Ishikawa (cell line): ENCODE measurements around the gene OR12D2.

Experiments used
- CEBPB ChIP-seq: IDR thresholded peaks from 2 replicates; pipeline ENCODE4 v1.6.1; 2012
- CREB1 ChIP-seq: IDR thresholded peaks from 2 replicates; pipeline ENCODE4 v1.6.1; 2012; ENCODE audit warnings: low read depth
- EGR1 ChIP-seq: IDR thresholded peaks from 2 replicates; pipeline ENCODE4 v1.6.1; 2012
- EP300 ChIP-seq: IDR thresholded peaks from 2 replicates; pipeline ENCODE4 v1.6.1; 2012; ENCODE audit warnings: borderline replicate concordance
- FOXM1 ChIP-seq: IDR thresholded peaks from 2 replicates; pipeline ENCODE4 v1.6.1; 2012; ENCODE audit warnings: low read depth, borderline replicate concordance
- NFIC ChIP-seq: IDR thresholded peaks from 2 replicates; pipeline ENCODE4 v1.6.1; 2012
- RAD21 ChIP-seq: IDR thresholded peaks from 2 replicates; pipeline ENCODE4 v1.6.1; 2012; ENCODE audit warnings: low read depth
- TAF1 ChIP-seq: IDR thresholded peaks from 2 replicates; pipeline ENCODE4 v1.6.1; 2012; ENCODE audit warnings: low read depth, mild to moderate bottlenecking
- TCF12 ChIP-seq: IDR thresholded peaks from 2 replicates; pipeline ENCODE4 v1.6.1; 2012; ENCODE audit warnings: low read depth
- TEAD4 ChIP-seq: IDR thresholded peaks from 2 replicates; pipeline ENCODE4 v1.6.1; 2012
- YY1 ChIP-seq: IDR thresholded peaks from 2 replicates; pipeline ENCODE4 v1.6.1; 2012; ENCODE audit warnings: low read depth
- ZBTB7A ChIP-seq: IDR thresholded peaks from 2 replicates; pipeline ENCODE4 v1.6.1; 2012; ENCODE audit warnings: low read depth
- TF ChIP-seq, protein P1 (sequence below): IDR thresholded peaks from 2 replicates; pipeline ENCODE4 v1.6.1; 2012; ENCODE audit warnings: low read depth, mild to moderate bottlenecking
- TF ChIP-seq, protein P2 (sequence below): IDR thresholded peaks from 2 replicates; pipeline ENCODE4 v1.6.1; 2012
- TF ChIP-seq, protein P3 (sequence below): IDR thresholded peaks from 2 replicates; pipeline ENCODE4 v1.6.1; 2012

OR12D2 gene

DNA sequence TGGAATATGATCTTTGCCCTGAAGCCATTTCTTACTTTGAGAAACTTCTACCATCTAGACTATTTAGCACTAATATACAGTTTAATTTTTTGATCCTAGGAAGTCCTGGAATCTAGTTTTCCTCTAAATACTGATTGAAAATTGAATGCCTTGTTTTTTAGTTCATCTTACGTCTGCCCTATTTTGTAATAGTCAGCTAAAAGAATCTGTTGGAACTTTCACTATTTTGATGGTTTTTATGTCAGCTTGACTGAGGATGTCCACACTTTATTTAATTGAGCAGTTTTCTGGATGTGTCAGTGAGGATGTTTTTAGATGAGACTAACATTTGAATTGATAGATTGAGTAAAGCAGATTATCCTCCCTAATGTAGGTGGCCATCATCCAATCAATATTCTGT, 8.4 kb downstream of the OR12D2 start:
- TF ChIP-seq, protein P1, sequence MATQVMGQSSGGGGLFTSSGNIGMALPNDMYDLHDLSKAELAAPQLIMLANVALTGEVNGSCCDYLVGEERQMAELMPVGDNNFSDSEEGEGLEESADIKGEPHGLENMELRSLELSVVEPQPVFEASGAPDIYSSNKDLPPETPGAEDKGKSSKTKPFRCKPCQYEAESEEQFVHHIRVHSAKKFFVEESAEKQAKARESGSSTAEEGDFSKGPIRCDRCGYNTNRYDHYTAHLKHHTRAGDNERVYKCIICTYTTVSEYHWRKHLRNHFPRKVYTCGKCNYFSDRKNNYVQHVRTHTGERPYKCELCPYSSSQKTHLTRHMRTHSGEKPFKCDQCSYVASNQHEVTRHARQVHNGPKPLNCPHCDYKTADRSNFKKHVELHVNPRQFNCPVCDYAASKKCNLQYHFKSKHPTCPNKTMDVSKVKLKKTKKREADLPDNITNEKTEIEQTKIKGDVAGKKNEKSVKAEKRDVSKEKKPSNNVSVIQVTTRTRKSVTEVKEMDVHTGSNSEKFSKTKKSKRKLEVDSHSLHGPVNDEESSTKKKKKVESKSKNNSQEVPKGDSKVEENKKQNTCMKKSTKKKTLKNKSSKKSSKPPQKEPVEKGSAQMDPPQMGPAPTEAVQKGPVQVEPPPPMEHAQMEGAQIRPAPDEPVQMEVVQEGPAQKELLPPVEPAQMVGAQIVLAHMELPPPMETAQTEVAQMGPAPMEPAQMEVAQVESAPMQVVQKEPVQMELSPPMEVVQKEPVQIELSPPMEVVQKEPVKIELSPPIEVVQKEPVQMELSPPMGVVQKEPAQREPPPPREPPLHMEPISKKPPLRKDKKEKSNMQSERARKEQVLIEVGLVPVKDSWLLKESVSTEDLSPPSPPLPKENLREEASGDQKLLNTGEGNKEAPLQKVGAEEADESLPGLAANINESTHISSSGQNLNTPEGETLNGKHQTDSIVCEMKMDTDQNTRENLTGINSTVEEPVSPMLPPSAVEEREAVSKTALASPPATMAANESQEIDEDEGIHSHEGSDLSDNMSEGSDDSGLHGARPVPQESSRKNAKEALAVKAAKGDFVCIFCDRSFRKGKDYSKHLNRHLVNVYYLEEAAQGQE: no peak
- TF ChIP-seq FOXM1 (no peak), TEAD4 (no peak), CREB1 (no peak), RAD21 (no peak), NFIC (no peak), TAF1 (no peak), EGR1 (no peak), YY1 (no peak), EP300 (no peak), CEBPB (no peak), TCF12 (no peak), ZBTB7A (no peak)
- TF ChIP-seq, protein P2, sequence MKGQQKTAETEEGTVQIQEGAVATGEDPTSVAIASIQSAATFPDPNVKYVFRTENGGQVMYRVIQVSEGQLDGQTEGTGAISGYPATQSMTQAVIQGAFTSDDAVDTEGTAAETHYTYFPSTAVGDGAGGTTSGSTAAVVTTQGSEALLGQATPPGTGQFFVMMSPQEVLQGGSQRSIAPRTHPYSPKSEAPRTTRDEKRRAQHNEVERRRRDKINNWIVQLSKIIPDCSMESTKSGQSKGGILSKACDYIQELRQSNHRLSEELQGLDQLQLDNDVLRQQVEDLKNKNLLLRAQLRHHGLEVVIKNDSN: no peak
- TF ChIP-seq, protein P3, sequence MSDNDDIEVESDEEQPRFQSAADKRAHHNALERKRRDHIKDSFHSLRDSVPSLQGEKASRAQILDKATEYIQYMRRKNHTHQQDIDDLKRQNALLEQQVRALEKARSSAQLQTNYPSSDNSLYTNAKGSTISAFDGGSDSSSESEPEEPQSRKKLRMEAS: no peak

DNA sequence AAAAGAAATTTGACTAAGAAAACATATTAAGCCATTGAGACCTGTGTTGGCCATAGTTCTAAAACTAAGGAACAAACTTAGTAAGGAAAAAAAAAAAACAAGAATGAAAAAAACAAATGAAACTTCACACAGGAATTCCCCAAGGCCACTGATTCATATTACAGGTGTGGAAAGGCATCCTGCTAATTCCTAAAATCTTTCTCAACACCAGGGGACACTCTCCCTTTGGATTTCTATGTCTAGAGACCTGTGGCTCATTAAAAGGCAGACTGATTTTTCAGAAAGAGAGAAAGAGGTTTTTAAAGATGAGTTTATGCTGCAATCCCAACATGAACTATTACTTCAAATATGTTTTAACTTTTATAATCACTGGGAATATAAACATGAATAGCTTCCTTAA, 19.2 kb downstream of the OR12D2 start, which contains the start of gene OR12D1:
OR12D1 (plus strand) TSS at position 341 of the 400 bp plus-strand sequence.
- TF ChIP-seq NFIC: no peak
- TF ChIP-seq, protein P3: no peak
- TF ChIP-seq, protein P2: no peak
- TF ChIP-seq FOXM1: no peak
- no peak for TF ChIP-seq ZBTB7A

DNA sequence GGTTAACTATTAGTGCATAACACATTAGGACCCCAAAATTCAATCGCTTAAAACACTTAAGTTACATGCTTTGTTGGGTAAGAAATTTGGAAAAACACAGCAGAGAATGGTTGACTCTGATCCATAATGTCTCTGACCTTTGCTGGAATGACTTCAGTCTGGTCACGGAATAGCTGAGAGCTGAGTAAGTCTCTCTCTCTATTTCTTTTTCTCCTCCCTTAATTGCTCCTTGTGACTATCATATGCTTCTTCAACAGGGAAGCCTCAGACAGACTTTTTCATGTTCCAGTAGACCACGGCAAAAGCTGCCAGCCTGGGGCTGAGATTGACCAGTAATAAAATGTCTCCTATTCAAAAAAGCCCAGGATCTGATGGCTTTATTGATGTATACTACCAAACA, 24.1 kb downstream of the OR12D2 start:
- TF ChIP-seq ZBTB7A: no peak
- TF ChIP-seq CREB1: no peak
- TF ChIP-seq, protein P1: no peak
- TF ChIP-seq EGR1: no peak
- no peak for TF ChIP-seq FOXM1
- TF ChIP-seq, protein P3: no peak
- TF ChIP-seq, protein P2: no peak
- TF ChIP-seq YY1: no peak
- TF ChIP-seq NFIC: no peak
- no peak for TF ChIP-seq EP300
- TF ChIP-seq RAD21: no peak

DNA sequence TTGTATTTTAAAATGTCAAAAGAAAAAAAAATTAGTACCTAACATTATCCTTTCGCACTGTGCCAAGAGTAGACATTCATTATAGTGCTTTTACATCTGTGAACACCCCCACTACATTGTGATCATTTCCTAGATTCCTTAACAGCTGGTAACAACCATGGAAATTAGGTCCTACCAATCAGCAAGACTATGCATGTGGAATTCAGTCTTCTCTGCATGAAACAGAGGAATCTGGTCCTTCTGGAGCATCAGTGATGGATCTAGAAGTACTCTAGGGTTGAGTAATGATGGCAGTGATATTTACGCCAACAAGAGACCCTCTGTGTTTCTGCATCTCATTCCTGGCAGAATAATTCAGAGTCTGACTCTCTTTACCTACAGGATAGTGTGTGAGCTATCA, 28.7 kb downstream of the OR12D2 start:
- TF ChIP-seq RAD21: no peak
- TF ChIP-seq, protein P2: no peak
- TF ChIP-seq TEAD4: no peak
- no peak for TF ChIP-seq FOXM1
- no peak for TF ChIP-seq TCF12
- no peak for TF ChIP-seq EP300
- TF ChIP-seq, protein P1: no peak
- TF ChIP-seq CREB1: no peak
- no peak for TF ChIP-seq ZBTB7A
- TF ChIP-seq CEBPB: no peak
- TF ChIP-seq EGR1: no peak
